ENCODE data around the gene ZNF574.

Gene ZNF574

DNA sequence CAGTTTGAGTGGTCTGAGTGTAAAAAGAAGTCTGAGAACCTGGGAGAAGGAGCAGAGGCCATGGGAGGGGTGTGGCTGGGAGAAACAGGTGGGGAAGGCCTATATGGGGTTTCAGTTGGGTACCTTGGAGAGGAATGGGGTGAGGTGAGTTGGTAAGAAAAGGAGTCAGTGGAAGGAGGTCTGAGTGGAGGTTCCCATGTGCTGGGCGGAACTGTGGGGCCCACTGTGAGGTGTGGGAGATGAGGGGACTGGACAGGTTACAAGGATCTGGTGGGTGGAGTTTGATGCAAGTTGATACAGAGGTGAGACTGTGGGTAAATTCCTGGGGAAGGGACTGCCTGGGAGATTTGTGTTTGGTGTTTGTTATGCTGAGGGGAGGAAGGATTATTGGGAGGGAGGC, 2.1 kb downstream of the ZNF574 start:
- TF ChIP-seq TEAD4 (IDR thresholded peaks at IDR 0.05) (no peak), MAX (IDR thresholded peaks at IDR 0.05) (no peak), EGR1 (IDR thresholded peaks at IDR 0.05) (no peak), NFIC (IDR thresholded peaks at IDR 0.05) (no peak), CEBPB (IDR thresholded peaks at IDR 0.05) (no peak), TCF12 (IDR thresholded peaks at IDR 0.05; ENCODE audit: low read depth) (no peak), CREB1 (IDR thresholded peaks at IDR 0.05; ENCODE audit: low read depth) (no peak), ZBTB7A (IDR thresholded peaks at IDR 0.05; ENCODE audit: low read depth) (no peak), RAD21 (IDR thresholded peaks at IDR 0.05; ENCODE audit: low read depth) (no peak), EP300 (IDR thresholded peaks at IDR 0.05; ENCODE audit: borderline replicate concordance) (no peak), REST (IDR thresholded peaks at IDR 0.05; ENCODE audit: low read depth) (no peak)
- TF ChIP-seq, protein P1, sequence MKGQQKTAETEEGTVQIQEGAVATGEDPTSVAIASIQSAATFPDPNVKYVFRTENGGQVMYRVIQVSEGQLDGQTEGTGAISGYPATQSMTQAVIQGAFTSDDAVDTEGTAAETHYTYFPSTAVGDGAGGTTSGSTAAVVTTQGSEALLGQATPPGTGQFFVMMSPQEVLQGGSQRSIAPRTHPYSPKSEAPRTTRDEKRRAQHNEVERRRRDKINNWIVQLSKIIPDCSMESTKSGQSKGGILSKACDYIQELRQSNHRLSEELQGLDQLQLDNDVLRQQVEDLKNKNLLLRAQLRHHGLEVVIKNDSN (IDR thresholded peaks at IDR 0.05), result no peak

DNA sequence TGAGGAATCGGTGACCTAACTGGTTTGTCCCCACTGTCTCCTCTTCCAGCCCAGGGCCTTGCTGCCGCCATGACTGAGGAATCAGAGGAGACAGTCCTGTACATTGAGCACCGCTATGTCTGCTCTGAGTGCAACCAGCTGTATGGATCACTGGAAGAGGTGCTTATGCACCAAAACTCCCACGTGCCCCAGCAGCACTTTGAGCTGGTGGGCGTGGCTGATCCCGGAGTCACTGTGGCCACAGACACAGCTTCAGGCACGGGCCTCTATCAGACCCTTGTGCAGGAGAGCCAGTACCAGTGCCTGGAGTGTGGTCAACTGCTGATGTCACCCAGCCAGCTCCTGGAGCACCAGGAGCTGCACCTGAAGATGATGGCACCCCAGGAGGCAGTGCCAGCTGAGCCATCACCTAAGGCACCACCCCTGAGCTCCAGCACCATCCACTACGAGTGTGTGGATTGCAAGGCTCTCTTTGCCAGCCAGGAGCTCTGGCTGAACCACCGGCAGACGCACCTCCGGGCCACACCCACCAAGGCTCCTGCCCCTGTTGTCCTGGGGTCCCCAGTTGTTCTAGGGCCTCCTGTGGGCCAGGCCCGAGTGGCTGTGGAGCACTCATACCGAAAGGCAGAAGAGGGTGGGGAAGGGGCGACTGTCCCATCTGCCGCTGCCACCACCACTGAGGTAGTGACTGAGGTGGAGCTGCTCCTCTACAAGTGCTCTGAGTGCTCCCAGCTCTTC, 2.7 kb downstream of the ZNF574 start:
- TF ChIP-seq MAX (IDR thresholded peaks at IDR 0.05), result no peak

GRCh38 chr19:42079276-42079669, 3.3 kb downstream of the ZNF574 start:
- TF ChIP-seq, protein P1 (IDR thresholded peaks at IDR 0.05), result no peak
- TF ChIP-seq TAF1 (IDR thresholded peaks at IDR 0.05; ENCODE audit: low read depth) (no peak), NFIC (IDR thresholded peaks at IDR 0.05) (no peak), RAD21 (IDR thresholded peaks at IDR 0.05; ENCODE audit: low read depth) (no peak), EGR1 (IDR thresholded peaks at IDR 0.05) (no peak), MAX (IDR thresholded peaks at IDR 0.05) (no peak), REST (IDR thresholded peaks at IDR 0.05; ENCODE audit: low read depth) (no peak), FOXM1 (IDR thresholded peaks at IDR 0.05; ENCODE audit: borderline replicate concordance, low read depth) (no peak), ZBTB7A (IDR thresholded peaks at IDR 0.05; ENCODE audit: low read depth) (no peak), CREB1 (IDR thresholded peaks at IDR 0.05; ENCODE audit: low read depth) (no peak), TCF12 (IDR thresholded peaks at IDR 0.05; ENCODE audit: low read depth) (no peak), YY1 (IDR thresholded peaks at IDR 0.05; ENCODE audit: low read depth) (no peak), EP300 (IDR thresholded peaks at IDR 0.05; ENCODE audit: borderline replicate concordance) (no peak), TEAD4 (IDR thresholded peaks at IDR 0.05) (no peak), CEBPB (IDR thresholded peaks at IDR 0.05) (no peak)

DNA sequence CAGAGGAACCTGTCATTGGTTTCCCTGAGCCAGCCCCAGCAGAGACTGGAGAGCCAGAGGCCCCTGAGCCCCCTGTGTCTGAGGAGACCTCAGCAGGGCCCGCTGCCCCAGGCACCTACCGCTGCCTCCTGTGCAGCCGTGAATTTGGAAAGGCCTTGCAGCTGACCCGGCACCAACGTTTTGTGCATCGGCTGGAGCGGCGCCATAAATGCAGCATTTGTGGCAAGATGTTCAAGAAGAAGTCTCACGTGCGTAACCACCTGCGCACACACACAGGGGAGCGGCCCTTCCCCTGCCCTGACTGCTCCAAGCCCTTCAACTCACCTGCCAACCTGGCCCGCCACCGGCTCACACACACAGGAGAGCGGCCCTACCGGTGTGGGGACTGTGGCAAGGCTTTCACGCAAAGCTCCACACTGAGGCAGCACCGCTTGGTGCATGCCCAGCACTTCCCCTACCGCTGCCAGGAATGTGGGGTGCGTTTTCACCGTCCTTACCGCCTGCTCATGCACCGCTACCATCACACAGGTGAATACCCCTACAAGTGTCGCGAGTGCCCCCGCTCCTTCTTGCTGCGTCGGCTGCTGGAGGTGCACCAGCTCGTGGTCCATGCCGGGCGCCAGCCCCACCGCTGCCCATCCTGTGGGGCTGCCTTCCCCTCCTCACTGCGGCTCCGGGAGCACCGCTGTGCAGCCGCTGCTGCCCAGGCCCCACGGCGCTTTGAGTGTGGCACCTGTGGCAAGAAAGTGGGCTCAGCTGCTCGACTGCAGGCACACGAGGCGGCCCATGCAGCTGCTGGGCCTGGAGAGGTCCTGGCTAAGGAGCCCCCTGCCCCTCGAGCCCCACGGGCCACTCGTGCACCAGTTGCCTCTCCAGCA, 4.2 kb downstream of the ZNF574 start:
- TF ChIP-seq MAX (IDR thresholded peaks at IDR 0.05) (no peak), NFIC (IDR thresholded peaks at IDR 0.05) (no peak)

GRCh38 chr19:42080764-42081375, 4.9 kb downstream of the ZNF574 start:
- TF ChIP-seq RAD21 (IDR thresholded peaks at IDR 0.05; ENCODE audit: low read depth), result no peak
- no peak for TF ChIP-seq CEBPB (IDR thresholded peaks at IDR 0.05)
- TF ChIP-seq CREB1 (IDR thresholded peaks at IDR 0.05; ENCODE audit: low read depth), result no peak
- TF ChIP-seq YY1 (IDR thresholded peaks at IDR 0.05; ENCODE audit: low read depth), result no peak
- TF ChIP-seq TEAD4 (IDR thresholded peaks at IDR 0.05), result no peak
- no peak for TF ChIP-seq EGR1 (IDR thresholded peaks at IDR 0.05)
- no peak for TF ChIP-seq ZBTB7A (IDR thresholded peaks at IDR 0.05; ENCODE audit: low read depth)
- no peak for TF ChIP-seq REST (IDR thresholded peaks at IDR 0.05; ENCODE audit: low read depth)
- TF ChIP-seq, protein P1 (IDR thresholded peaks at IDR 0.05), result no peak
- no peak for TF ChIP-seq MAX (IDR thresholded peaks at IDR 0.05)
- TF ChIP-seq TCF12 (IDR thresholded peaks at IDR 0.05; ENCODE audit: low read depth), result no peak
- no peak for TF ChIP-seq FOXM1 (IDR thresholded peaks at IDR 0.05; ENCODE audit: borderline replicate concordance, low read depth)
- TF ChIP-seq NFIC (IDR thresholded peaks at IDR 0.05), result no peak
- no peak for TF ChIP-seq TAF1 (IDR thresholded peaks at IDR 0.05; ENCODE audit: low read depth)
- no peak for TF ChIP-seq EP300 (IDR thresholded peaks at IDR 0.05; ENCODE audit: borderline replicate concordance)
